ENCODE data around the gene PGA3.

Gene PGA3

GRCh38 chr11:61172356-61172755 lies 31.0 kb upstream of the PGA3 start:
- TF ChIP-seq, protein P1, sequence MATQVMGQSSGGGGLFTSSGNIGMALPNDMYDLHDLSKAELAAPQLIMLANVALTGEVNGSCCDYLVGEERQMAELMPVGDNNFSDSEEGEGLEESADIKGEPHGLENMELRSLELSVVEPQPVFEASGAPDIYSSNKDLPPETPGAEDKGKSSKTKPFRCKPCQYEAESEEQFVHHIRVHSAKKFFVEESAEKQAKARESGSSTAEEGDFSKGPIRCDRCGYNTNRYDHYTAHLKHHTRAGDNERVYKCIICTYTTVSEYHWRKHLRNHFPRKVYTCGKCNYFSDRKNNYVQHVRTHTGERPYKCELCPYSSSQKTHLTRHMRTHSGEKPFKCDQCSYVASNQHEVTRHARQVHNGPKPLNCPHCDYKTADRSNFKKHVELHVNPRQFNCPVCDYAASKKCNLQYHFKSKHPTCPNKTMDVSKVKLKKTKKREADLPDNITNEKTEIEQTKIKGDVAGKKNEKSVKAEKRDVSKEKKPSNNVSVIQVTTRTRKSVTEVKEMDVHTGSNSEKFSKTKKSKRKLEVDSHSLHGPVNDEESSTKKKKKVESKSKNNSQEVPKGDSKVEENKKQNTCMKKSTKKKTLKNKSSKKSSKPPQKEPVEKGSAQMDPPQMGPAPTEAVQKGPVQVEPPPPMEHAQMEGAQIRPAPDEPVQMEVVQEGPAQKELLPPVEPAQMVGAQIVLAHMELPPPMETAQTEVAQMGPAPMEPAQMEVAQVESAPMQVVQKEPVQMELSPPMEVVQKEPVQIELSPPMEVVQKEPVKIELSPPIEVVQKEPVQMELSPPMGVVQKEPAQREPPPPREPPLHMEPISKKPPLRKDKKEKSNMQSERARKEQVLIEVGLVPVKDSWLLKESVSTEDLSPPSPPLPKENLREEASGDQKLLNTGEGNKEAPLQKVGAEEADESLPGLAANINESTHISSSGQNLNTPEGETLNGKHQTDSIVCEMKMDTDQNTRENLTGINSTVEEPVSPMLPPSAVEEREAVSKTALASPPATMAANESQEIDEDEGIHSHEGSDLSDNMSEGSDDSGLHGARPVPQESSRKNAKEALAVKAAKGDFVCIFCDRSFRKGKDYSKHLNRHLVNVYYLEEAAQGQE (IDR thresholded peaks at IDR 0.05; ENCODE audit: insufficient read depth in 1 of 2, low read depth in 2 of 2, low read length in 2 of 2), result no peak
- TF ChIP-seq TAF1 (IDR thresholded peaks at IDR 0.05; ENCODE audit: borderline replicate concordance, insufficient read depth, low read length) (no peak), SIN3A (IDR thresholded peaks at IDR 0.05; ENCODE audit: borderline replicate concordance, insufficient read depth, low read length) (no peak), FOXP2 (optimal IDR thresholded peaks at IDR 0.05; ENCODE audit: borderline replicate concordance, extremely low read depth, extremely low read length, insufficient read depth) (no peak), POLR2AphosphoS5 (IDR thresholded peaks at IDR 0.05; ENCODE audit: low read depth, low read length) (no peak)

- no peak for TF ChIP-seq FOXP2 (optimal IDR thresholded peaks at IDR 0.05; ENCODE audit: borderline replicate concordance, extremely low read depth, extremely low read length, insufficient read depth)
- TF ChIP-seq POLR2AphosphoS5 (IDR thresholded peaks at IDR 0.05; ENCODE audit: low read depth, low read length), result no peak
- TF ChIP-seq, protein P1 (IDR thresholded peaks at IDR 0.05; ENCODE audit: insufficient read depth in 1 of 2, low read depth in 2 of 2, low read length in 2 of 2), result no peak
- TF ChIP-seq TAF1 (IDR thresholded peaks at IDR 0.05; ENCODE audit: borderline replicate concordance, insufficient read depth, low read length), result no peak
- TF ChIP-seq SIN3A (IDR thresholded peaks at IDR 0.05; ENCODE audit: borderline replicate concordance, insufficient read depth, low read length), result no peak
These were observed 30.4 kb upstream of the PGA3 start for GRCh38 chr11:61172888-61173287.

DNA sequence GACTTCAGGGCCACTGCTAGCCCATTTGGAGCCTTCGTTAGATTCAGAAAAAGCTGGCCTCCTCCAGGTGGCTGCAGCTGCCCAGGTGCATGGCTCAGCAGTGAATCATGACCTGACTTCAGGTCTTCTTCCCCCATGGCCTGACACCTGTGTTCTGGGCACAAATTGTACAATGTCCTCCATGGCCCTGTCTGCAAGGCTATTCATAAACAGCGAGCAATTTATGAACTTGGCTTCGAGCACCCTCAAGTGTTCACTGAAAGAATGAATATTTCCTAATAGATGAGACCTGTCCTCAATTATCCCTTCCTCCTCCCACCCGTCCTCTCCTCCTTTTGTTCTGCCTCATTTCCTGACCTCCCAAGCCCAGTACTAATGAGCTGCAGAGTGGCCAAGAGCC lies 29.9 kb upstream of the PGA3 start:
- TF ChIP-seq POLR2AphosphoS5 (IDR thresholded peaks at IDR 0.05; ENCODE audit: low read depth, low read length), result no peak
- TF ChIP-seq, protein P1 (IDR thresholded peaks at IDR 0.05; ENCODE audit: insufficient read depth in 1 of 2, low read depth in 2 of 2, low read length in 2 of 2), result no peak
- TF ChIP-seq TAF1 (IDR thresholded peaks at IDR 0.05; ENCODE audit: borderline replicate concordance, insufficient read depth, low read length), result no peak
- TF ChIP-seq SIN3A (IDR thresholded peaks at IDR 0.05; ENCODE audit: borderline replicate concordance, insufficient read depth, low read length), result no peak
- TF ChIP-seq FOXP2 (optimal IDR thresholded peaks at IDR 0.05; ENCODE audit: borderline replicate concordance, extremely low read depth, extremely low read length, insufficient read depth), result no peak

GRCh38 chr11:61174273-61174672 lies 29.0 kb upstream of the PGA3 start:
- TF ChIP-seq SIN3A (IDR thresholded peaks at IDR 0.05; ENCODE audit: borderline replicate concordance, insufficient read depth, low read length) (no peak), FOXP2 (optimal IDR thresholded peaks at IDR 0.05; ENCODE audit: borderline replicate concordance, extremely low read depth, extremely low read length, insufficient read depth) (no peak), TAF1 (IDR thresholded peaks at IDR 0.05; ENCODE audit: borderline replicate concordance, insufficient read depth, low read length) (no peak), POLR2AphosphoS5 (IDR thresholded peaks at IDR 0.05; ENCODE audit: low read depth, low read length) (no peak)
- TF ChIP-seq, protein P1 (IDR thresholded peaks at IDR 0.05; ENCODE audit: insufficient read depth in 1 of 2, low read depth in 2 of 2, low read length in 2 of 2), result no peak

- TF ChIP-seq TAF1 (IDR thresholded peaks at IDR 0.05; ENCODE audit: borderline replicate concordance, insufficient read depth, low read length) (no peak), POLR2AphosphoS5 (IDR thresholded peaks at IDR 0.05; ENCODE audit: low read depth, low read length) (no peak), FOXP2 (optimal IDR thresholded peaks at IDR 0.05; ENCODE audit: borderline replicate concordance, extremely low read depth, extremely low read length, insufficient read depth) (no peak), SIN3A (IDR thresholded peaks at IDR 0.05; ENCODE audit: borderline replicate concordance, insufficient read depth, low read length) (no peak)
- TF ChIP-seq, protein P1 (IDR thresholded peaks at IDR 0.05; ENCODE audit: insufficient read depth in 1 of 2, low read depth in 2 of 2, low read length in 2 of 2), result no peak
These were observed 28.4 kb upstream of the PGA3 start for GRCh38 chr11:61174949-61175348.

All from PFSK-1 (cell line).